ENCODE measurements around the gene THNSL1. TPM values are rescaled to one million over a fixed set of nuclear protein-coding genes. Genes with fewer than 3 reads are reported as not detected.

Gene THNSL1
- total and polyA plus RNA-seq, 2 of the 13 experiments (the other 11 are each of a cell fraction or from before 2014, with no cell fraction given), result 1.3 to 3.8 TPM

GRCh38 chr10:25049966-25050365, 33.6 kb downstream of the THNSL1 start:
- CTCF ChIA-PET (ENCODE audit: low intra/inter-chr PET ratio, low total read pairs), result no interaction called here
- no TSS peak for BruUV-seq (replicated peaks)
- FAIRE-seq, result no peak

DNA sequence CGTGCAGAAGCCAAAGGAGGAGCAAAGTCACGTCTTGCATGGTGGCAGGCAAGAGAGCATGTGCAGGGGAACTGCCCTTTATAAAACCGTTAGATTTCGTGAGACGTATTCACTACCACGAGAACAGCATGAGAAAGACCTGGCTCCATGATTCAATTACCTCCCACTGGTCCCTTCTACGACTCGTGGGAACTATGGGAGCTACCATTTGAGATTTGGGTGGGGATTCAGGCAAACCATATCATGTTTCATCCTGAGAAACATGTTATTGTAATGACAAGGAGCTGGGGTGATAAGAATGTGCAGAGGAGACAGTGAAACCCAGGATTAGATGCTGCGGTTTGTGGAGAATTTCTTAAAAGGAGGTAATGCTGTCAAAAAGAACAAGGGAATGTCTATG, 34.0 kb downstream of the THNSL1 start:
- Histone ChIP-seq H3K36me3 (replicated peaks in 1 of 2; ENCODE audit: control insufficient read depth in 1 of 2, insufficient read depth in 2 of 2, low read length in 2 of 2) (no peaks in the 10 kb centered on the region), H2AFZ (ENCODE audit: low read length) (no peak overlapping the region), H3K79me2 (ENCODE audit: insufficient read depth, low read length) (no peaks in the 10 kb centered on the region), H3K4me1 (ENCODE audit: insufficient read depth, low read length) (no peaks in the 10 kb centered on the region), H3K9ac (ENCODE audit: insufficient read depth, low read depth, low read length) (no peak overlapping the region), H3K9me3 (ENCODE audit: low read length) (no peaks in the 10 kb centered on the region), H3K27me3 (ENCODE audit: control insufficient read depth in 1 of 2, insufficient read depth in 2 of 2, low read length in 2 of 2) (no peaks in the 10 kb centered on the region), H3K4me3 (replicated peaks in 1 of 3; ENCODE audit: insufficient read depth in 1 of 3, low read depth in 2 of 3, low read length in 3 of 3) (no peak overlapping the region), H3K27ac (ENCODE audit: extremely low read length, insufficient read depth, low read length) (no peak overlapping the region), H4K20me1 (ENCODE audit: insufficient read depth, low read length) (no peaks in the 10 kb centered on the region), H3K4me2 (ENCODE audit: low read depth, low read length) (no peak overlapping the region)
- no peak for FAIRE-seq
- TF ChIP-seq HNRNPK (IDR thresholded peaks at IDR 0.05; ENCODE audit: low read depth, low read length, poor library complexity, severe bottlenecking) (no peak), ZIK1 (CRISPR knock-in tag; IDR thresholded peaks at IDR 0.05; ENCODE audit: borderline replicate concordance, low read depth) (no peak), ZNF607 (CRISPR knock-in tag; IDR thresholded peaks at IDR 0.05; ENCODE audit: borderline replicate concordance) (no peak), TSC22D2 (CRISPR knock-in tag; IDR thresholded peaks at IDR 0.05; ENCODE audit: borderline replicate concordance) (no peak)
- TF ChIP-seq, protein P1, sequence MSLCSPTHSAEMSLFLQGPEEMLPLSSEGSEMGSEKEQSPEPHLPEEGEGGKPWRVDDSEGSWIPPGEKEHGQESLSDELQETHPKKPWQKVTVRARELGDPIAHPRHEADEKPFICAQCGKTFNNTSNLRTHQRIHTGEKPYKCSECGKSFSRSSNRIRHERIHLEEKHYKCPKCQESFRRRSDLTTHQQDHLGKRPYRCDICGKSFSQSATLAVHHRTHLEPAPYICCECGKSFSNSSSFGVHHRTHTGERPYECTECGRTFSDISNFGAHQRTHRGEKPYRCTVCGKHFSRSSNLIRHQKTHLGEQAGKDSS (CRISPR knock-in tag; IDR thresholded peaks at IDR 0.05; ENCODE audit: borderline replicate concordance, low read depth), result no peak
- TF ChIP-seq, protein P2, sequence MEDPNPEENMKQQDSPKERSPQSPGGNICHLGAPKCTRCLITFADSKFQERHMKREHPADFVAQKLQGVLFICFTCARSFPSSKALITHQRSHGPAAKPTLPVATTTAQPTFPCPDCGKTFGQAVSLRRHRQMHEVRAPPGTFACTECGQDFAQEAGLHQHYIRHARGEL (CRISPR knock-in tag; IDR thresholded peaks at IDR 0.05), result no peak
- in situ Hi-C loops (cut with HindIII; ENCODE audit: extremely low pct_ligation_motif_present, low pct_unique_long_range_greater_than_20kb) (no loop called here), intact Hi-C loops (cut with micrococcal nuclease; ENCODE audit: unreplicated experiment) (no loop called here)
- ChIA-PET POLR2A (no interaction called here), CTCF (ENCODE audit: low intra/inter-chr PET ratio, low total read pairs) (no interaction called here)
- 87% methylated on average over 9 of the region's 9 CpGs for WGBS (ENCODE audit: low lambda C conversion rate)
- no peak for ATAC-seq
- DNase-seq (ENCODE audit: low spot score), result no peak
- no TSS peak for BruUV-seq (replicated peaks)

More at GRCh38 chr10:25049966-25050365, 33.6 kb downstream of the THNSL1 start:
- TF ChIP-seq ZNF639 (CRISPR knock-in tag; conservative IDR thresholded peaks at IDR 0.05), result no peak
- TF ChIP-seq ZNF678 (CRISPR knock-in tag; IDR thresholded peaks at IDR 0.05), result no peak
- TF ChIP-seq KDM1A (CRISPR knock-in tag; IDR thresholded peaks at IDR 0.05), result no peak
- no peak for TF ChIP-seq JUNB (CRISPR knock-in tag; IDR thresholded peaks at IDR 0.05; ENCODE audit: borderline replicate concordance)
- no peak for TF ChIP-seq ISL2 (CRISPR knock-in tag; IDR thresholded peaks at IDR 0.05)
- TF ChIP-seq ZNF354B (CRISPR knock-in tag; IDR thresholded peaks at IDR 0.05), result no peak
- no peak for TF ChIP-seq AGO2 (optimal IDR thresholded peaks at IDR 0.05; ENCODE audit: low read depth, low read length)
- no peak overlapping the region for H3K4me3 ChIP-seq (replicated peaks in 1 of 3; ENCODE audit: insufficient read depth in 1 of 3, low read depth in 2 of 3, low read length in 3 of 3)
- no peak for DNase-seq (ENCODE audit: low spot score)
- H3K4me2 ChIP-seq (ENCODE audit: low read depth, low read length), result no peak overlapping the region
- POLR2A ChIA-PET, result no interaction called here
- H3K4me1 ChIP-seq (ENCODE audit: insufficient read depth, low read length), result no peaks in the 10 kb centered on the region
- no peaks in the 10 kb centered on the region for H4K20me1 ChIP-seq (ENCODE audit: insufficient read depth, low read length)
- H3K36me3 ChIP-seq (replicated peaks in 1 of 2; ENCODE audit: control insufficient read depth in 1 of 2, insufficient read depth in 2 of 2, low read length in 2 of 2), result no peaks in the 10 kb centered on the region
- H3K9me3 ChIP-seq (ENCODE audit: low read length), result no peaks in the 10 kb centered on the region
- in situ Hi-C loops (cut with HindIII; ENCODE audit: extremely low pct_ligation_motif_present, low pct_unique_long_range_greater_than_20kb), result no loop called here
- intact Hi-C loops (cut with micrococcal nuclease; ENCODE audit: unreplicated experiment), result loop anchor here (5.0 kb wide), 1 partner anchor 32 kb away; no protein-coding TSS in a partner anchor
- no peaks in the 10 kb centered on the region for H3K27me3 ChIP-seq (ENCODE audit: control insufficient read depth in 1 of 2, insufficient read depth in 2 of 2, low read length in 2 of 2)
- no peak overlapping the region for H3K27ac ChIP-seq (ENCODE audit: extremely low read length, insufficient read depth, low read length)
- H3K79me2 ChIP-seq (ENCODE audit: insufficient read depth, low read length), result no peaks in the 10 kb centered on the region
- WGBS (ENCODE audit: low lambda C conversion rate), result 95% methylated on average over 2 of the region's 2 CpGs
- ATAC-seq, result no peak
- H3K9ac ChIP-seq (ENCODE audit: insufficient read depth, low read depth, low read length), result no peak overlapping the region
- H2AFZ ChIP-seq (ENCODE audit: low read length), result no peak overlapping the region
